Keratinocyte (primary cell): Measurements from ENCODE around the gene CDKAL1. TPM values are rescaled to one million over a fixed set of nuclear protein-coding genes. Genes with fewer than 3 reads are reported as not detected.

Source experiments
- DNase-seq: peaks from one replicate; pipeline ENCODE4 v3.0.0-alpha.2; 2011; ENCODE audit warnings: low read depth, missing footprints, low spot score
- FAIRE-seq: peaks from 2 replicates; lab custom pipeline; 2011; peaks lifted over from hg19 to GRCh38; lab: Jason Lieb, UNC
- H2AFZ ChIP-seq: 2 replicates; pipeline ENCODE4 v1.6.0; 2012; ENCODE audit warnings: low read length, control low read depth, inconsistent platforms; ENCODE audit not compliant: control insufficient read depth
- H3K27ac ChIP-seq: 2 replicates; pipeline ENCODE4 v1.5.1; 2011; ENCODE audit warnings: low read length; ENCODE audit not compliant: control insufficient read depth, insufficient read depth
- H3K27me3 ChIP-seq: 3 replicates; pipeline ENCODE4 v1.6.0; 2011; ENCODE audit warnings: low read length; ENCODE audit not compliant: control insufficient read depth, insufficient read depth; ENCODE audit errors: extremely low read depth
- H3K36me3 ChIP-seq, 2 experiments: 2 replicates in 1 of 2; 3 replicates in 1 of 2; pipeline ENCODE4 v1.5.1; 2011; ENCODE audit warnings: low read length in 2 of 2, mild to moderate bottlenecking in 1 of 2; ENCODE audit not compliant: control insufficient read depth in 2 of 2, insufficient read depth in 2 of 2; ENCODE audit errors: extremely low read depth in 1 of 2
- H3K4me1 ChIP-seq: 3 replicates; pipeline ENCODE4 v1.5.1; 2011; ENCODE audit warnings: low read length; ENCODE audit not compliant: control insufficient read depth, insufficient read depth; ENCODE audit errors: extremely low read depth
- H3K4me2 ChIP-seq: 3 replicates; pipeline ENCODE4 v1.6.0; 2011; ENCODE audit warnings: low read depth, low read length; ENCODE audit not compliant: control insufficient read depth, insufficient read depth; ENCODE audit errors: extremely low read depth
- H3K4me3 ChIP-seq, 3 experiments: fragments of 200-600 bp in 1 of 3; sonication (generic) in 1 of 3; 2 replicates in 2 of 3; 3 replicates in 1 of 3; pipeline ENCODE4 v1.5.1; 2011 to 2016; ENCODE audit warnings: low read length in 3 of 3, mild to moderate bottlenecking in 3 of 3, control low read depth in 2 of 3, inconsistent platforms in 1 of 3, low read depth in 1 of 3, mixed read lengths in 1 of 3, mixed run types in 1 of 3, moderate library complexity in 1 of 3; ENCODE audit not compliant: control insufficient read depth in 2 of 3, insufficient read depth in 2 of 3; ENCODE audit errors: extremely low read depth in 1 of 3
- H3K79me2 ChIP-seq: 2 replicates; pipeline ENCODE4 v1.6.0; 2012; ENCODE audit warnings: low read length; ENCODE audit not compliant: control insufficient read depth, insufficient read depth
- H3K9ac ChIP-seq: 3 replicates; pipeline ENCODE4 v1.6.0; 2011; ENCODE audit warnings: low read length; ENCODE audit not compliant: control insufficient read depth, insufficient read depth; ENCODE audit errors: extremely low read depth
- H3K9me1 ChIP-seq: 3 replicates; pipeline ENCODE4 v1.6.0; 2011; ENCODE audit warnings: low read length; ENCODE audit not compliant: control insufficient read depth, insufficient read depth; ENCODE audit errors: extremely low read depth
- H3K9me3 ChIP-seq: 2 replicates; pipeline ENCODE4 v1.5.1; 2012; ENCODE audit warnings: low read depth, low read length; ENCODE audit not compliant: control insufficient read depth
- H4K20me1 ChIP-seq: 3 replicates; pipeline ENCODE4 v1.6.0; 2011; ENCODE audit warnings: low read length; ENCODE audit not compliant: control insufficient read depth, insufficient read depth; ENCODE audit errors: extremely low read depth
- EZH2 ChIP-seq: IDR thresholded peaks from one replicate; pipeline ENCODE4 v1.6.1; 2012; ENCODE audit warnings: inconsistent platforms, mild to moderate bottlenecking, low read length, moderate library complexity
- dilution Hi-C: fragments of 300-500 bp; cut with MboI; formaldehyde crosslinking; loops from one replicate; pipeline ENCODE4 v1.7.0; 2020; ENCODE audit warnings: low sequenced_read_pairs; ENCODE audit not compliant: extremely low pct_ligation_motif_present
- polyA plus RNA-seq, 5 experiments: library from polyadenylated mRNA; depleted of rRNA in 3 of 5; stranded (reverse) in 3 of 5; stranded (forward) in 1 of 5; unstranded in 1 of 5; fragments of >200 nt; gene quantifications; 1 replicate in 1 of 5; 2 replicates in 3 of 5; 3 replicates in 1 of 5; pipeline versions ENCODE4 v1.2.1 to v1.2.3, GENCODE V29; 2011 to 2012; ENCODE audit warnings: missing spikeins in 2 of 5, low read depth in 1 of 5, low replicate concordance in 1 of 5
- TF ChIP-seq, protein P1 (sequence below), 3 experiments: IDR thresholded peaks in 1 of 3; conservative IDR thresholded peaks in 1 of 3; optimal IDR thresholded peaks in 1 of 3; 2 replicates in 2 of 3; 3 replicates in 1 of 3; pipeline versions ENCODE3 to v1.5.1; 2011; ENCODE audit warnings: low read length in 3 of 3, mild to moderate bottlenecking in 3 of 3, moderate library complexity in 2 of 3, control low read depth in 1 of 3, inconsistent platforms in 1 of 3; ENCODE audit not compliant: insufficient read depth in 2 of 3; ENCODE audit errors: extremely low read depth in 1 of 3

CDKAL1 gene
- polyA plus RNA-seq, 1 donor (not counting 4 experiments of a cell fraction or from before 2014, with no cell fraction given): 5.6 TPM

DNA sequence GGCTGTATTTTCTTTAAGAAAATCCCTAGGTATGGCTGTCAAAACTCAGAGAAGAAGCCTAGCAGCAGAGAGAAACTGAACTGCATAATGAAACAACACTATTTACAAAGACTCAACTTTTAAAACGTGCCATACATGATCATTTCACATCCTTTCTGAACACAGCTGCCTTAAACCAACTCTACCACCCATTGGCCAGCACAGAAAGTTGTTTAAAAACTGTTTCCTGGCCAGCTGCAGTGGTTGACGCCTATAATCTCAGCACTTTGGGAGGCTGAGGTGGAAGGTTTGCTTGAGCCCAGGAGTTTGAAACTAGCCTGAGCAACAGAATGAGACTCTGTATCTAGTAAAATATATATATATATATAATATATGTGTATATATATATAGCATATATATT, 722.9 kb downstream of the CDKAL1 start:
- Histone ChIP-seq H3K9me3 (no peaks in the 10 kb centered on the region), H3K4me3 (no peak overlapping the region), H3K4me1 (no peaks in the 10 kb centered on the region), H3K79me2 (no peaks in the 10 kb centered on the region), H3K9me1 (no peaks in the 10 kb centered on the region), H4K20me1 (no peaks in the 10 kb centered on the region), H3K36me3 (no peaks in the 10 kb centered on the region), H3K27ac (no peak overlapping the region), H2AFZ (no peak overlapping the region), H3K4me2 (no peak overlapping the region), H3K9ac (no peak overlapping the region), H3K27me3 (no peaks in the 10 kb centered on the region)
- TF ChIP-seq EZH2: no peak
- TF ChIP-seq, protein P1, sequence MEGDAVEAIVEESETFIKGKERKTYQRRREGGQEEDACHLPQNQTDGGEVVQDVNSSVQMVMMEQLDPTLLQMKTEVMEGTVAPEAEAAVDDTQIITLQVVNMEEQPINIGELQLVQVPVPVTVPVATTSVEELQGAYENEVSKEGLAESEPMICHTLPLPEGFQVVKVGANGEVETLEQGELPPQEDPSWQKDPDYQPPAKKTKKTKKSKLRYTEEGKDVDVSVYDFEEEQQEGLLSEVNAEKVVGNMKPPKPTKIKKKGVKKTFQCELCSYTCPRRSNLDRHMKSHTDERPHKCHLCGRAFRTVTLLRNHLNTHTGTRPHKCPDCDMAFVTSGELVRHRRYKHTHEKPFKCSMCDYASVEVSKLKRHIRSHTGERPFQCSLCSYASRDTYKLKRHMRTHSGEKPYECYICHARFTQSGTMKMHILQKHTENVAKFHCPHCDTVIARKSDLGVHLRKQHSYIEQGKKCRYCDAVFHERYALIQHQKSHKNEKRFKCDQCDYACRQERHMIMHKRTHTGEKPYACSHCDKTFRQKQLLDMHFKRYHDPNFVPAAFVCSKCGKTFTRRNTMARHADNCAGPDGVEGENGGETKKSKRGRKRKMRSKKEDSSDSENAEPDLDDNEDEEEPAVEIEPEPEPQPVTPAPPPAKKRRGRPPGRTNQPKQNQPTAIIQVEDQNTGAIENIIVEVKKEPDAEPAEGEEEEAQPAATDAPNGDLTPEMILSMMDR (optimal IDR thresholded peaks at IDR 0.05 in 1 of 3, IDR thresholded peaks at IDR 0.05 in 1 of 3, conservative IDR thresholded peaks at IDR 0.05 in 1 of 3; ENCODE audit: extremely low read depth in 1 of 3, insufficient read depth in 2 of 3, low read length in 3 of 3): no peak
- FAIRE-seq (no peak), DNase-seq (no peak)
- dilution Hi-C loops: no loop called here

DNA sequence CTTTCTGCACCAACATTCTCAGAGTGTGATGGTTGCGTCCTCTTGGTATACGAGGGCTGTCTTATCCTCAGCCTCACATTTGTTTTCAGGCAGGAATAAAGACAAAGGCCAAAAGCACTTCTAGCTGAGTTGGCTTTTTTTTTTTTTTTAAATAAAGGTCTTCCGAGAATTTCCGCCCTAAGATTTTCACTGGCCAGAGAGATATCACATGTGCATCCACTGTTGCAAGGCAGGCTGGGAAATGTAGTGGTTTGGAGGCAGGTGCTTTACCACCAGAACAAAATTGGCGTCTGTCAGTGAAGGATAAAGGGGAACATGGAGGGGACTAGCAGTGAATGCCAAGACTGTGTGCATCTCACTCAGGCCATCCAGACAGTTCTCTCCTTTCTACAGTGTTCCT, 724.4 kb downstream of the CDKAL1 start:
- Histone ChIP-seq H4K20me1 (no peaks in the 10 kb centered on the region), H3K36me3 (no peaks in the 10 kb centered on the region), H3K4me2 (no peak overlapping the region), H3K27me3 (no peaks in the 10 kb centered on the region), H3K4me1 (peaks cover 4% of the 10 kb centered on the region), H3K79me2 (no peaks in the 10 kb centered on the region), H3K4me3 (no peak overlapping the region), H3K9me1 (no peaks in the 10 kb centered on the region), H2AFZ (no peak overlapping the region), H3K9me3 (no peaks in the 10 kb centered on the region), H3K27ac (no peak overlapping the region), H3K9ac (no peak overlapping the region)
- no peak for FAIRE-seq
- TF ChIP-seq, protein P1 (optimal IDR thresholded peaks at IDR 0.05 in 1 of 3, IDR thresholded peaks at IDR 0.05 in 1 of 3, conservative IDR thresholded peaks at IDR 0.05 in 1 of 3; ENCODE audit: extremely low read depth in 1 of 3, insufficient read depth in 2 of 3, low read length in 3 of 3): no peak
- TF ChIP-seq EZH2: no peak
- DNase-seq: no peak
- dilution Hi-C loops: no loop called here
